Lower leg skin (tissue), 3 donors: ENCODE data around the gene ACAD8.

Experiments used
- CTCF ChIP-seq, 3 donors: fragments of 450-650 bp; IDR thresholded peaks; one replicate each; pipeline ENCODE4 v1.5.1; 2016; ENCODE audit warnings: antibody characterized with exemption in 3 of 3, mild to moderate bottlenecking in 3 of 3, moderate library complexity in 2 of 3
- POLR2A ChIP-seq, 2 donors: fragments of 450-650 bp; IDR thresholded peaks; one replicate each; pipeline ENCODE4 v1.6.1; 2016 to 2017; ENCODE audit warnings: antibody characterized with exemption in 2 of 2, mild to moderate bottlenecking in 1 of 2, moderate library complexity in 1 of 2

GRCh38 chr11:134313821-134314607, 60.6 kb downstream of the ACAD8 start:
- TF ChIP-seq CTCF (IDR thresholded peaks at IDR 0.05) (no peak), POLR2A (IDR thresholded peaks at IDR 0.05) (no peak)
